OCI-LY7 (cell line): ENCODE results near the gene MINDY4.

Experiments used
- EZH2phosphoT487 ChIP-seq: fragments of 200-600 bp; sonication (generic); IDR thresholded peaks from 2 replicates; pipeline ENCODE4 v1.6.1; 2018; ENCODE audit warnings: low read depth, borderline replicate concordance, mild to moderate bottlenecking, mixed run types, antibody characterized with exemption, low read length, moderate library complexity, mixed read lengths
- TF ChIP-seq, protein P1 (sequence below): fragments of 200-600 bp; sonication (generic); conservative IDR thresholded peaks from 2 replicates; pipeline ENCODE4 v1.5.1; 2014; ENCODE audit warnings: mild to moderate bottlenecking, antibody characterized with exemption, low read length, moderate library complexity, mixed read lengths

DNA sequence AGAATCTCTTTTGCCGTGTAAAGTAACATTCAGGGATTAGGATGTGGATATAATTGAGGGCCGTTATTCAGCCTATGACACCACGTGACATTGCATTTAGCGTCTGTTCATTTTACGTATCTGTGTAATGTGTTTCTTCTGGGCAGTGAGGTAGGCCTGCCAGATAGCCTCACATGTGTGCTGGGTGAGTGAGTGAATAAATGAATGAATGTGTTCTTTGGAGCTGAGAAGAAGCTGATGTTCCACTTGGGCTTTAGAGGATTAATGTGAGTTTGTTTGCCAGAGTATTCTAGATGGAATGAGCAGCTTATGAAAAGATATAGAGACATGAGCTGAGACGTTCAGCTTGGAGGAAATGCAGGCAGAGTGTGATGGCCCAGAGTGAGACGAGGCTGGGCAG lies 55.0 kb downstream of the MINDY4 start:
- TF ChIP-seq, protein P1, sequence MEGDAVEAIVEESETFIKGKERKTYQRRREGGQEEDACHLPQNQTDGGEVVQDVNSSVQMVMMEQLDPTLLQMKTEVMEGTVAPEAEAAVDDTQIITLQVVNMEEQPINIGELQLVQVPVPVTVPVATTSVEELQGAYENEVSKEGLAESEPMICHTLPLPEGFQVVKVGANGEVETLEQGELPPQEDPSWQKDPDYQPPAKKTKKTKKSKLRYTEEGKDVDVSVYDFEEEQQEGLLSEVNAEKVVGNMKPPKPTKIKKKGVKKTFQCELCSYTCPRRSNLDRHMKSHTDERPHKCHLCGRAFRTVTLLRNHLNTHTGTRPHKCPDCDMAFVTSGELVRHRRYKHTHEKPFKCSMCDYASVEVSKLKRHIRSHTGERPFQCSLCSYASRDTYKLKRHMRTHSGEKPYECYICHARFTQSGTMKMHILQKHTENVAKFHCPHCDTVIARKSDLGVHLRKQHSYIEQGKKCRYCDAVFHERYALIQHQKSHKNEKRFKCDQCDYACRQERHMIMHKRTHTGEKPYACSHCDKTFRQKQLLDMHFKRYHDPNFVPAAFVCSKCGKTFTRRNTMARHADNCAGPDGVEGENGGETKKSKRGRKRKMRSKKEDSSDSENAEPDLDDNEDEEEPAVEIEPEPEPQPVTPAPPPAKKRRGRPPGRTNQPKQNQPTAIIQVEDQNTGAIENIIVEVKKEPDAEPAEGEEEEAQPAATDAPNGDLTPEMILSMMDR, result no peak
- no peak for TF ChIP-seq EZH2phosphoT487
